Skeletal muscle cell (primary cell): ENCODE measurements around the gene TMEM108.

ENCODE experiments used
- DNase-seq: peaks from one replicate; pipeline ENCODE4 v3.0.0-alpha.2; 2010; ENCODE audit warnings: low read depth
- H3K4me3 ChIP-seq: 2 replicates; pipeline ENCODE4 v1.5.1; 2011; ENCODE audit warnings: low read depth, mild to moderate bottlenecking, control low read depth, low read length, moderate library complexity

Gene TMEM108

DNA sequence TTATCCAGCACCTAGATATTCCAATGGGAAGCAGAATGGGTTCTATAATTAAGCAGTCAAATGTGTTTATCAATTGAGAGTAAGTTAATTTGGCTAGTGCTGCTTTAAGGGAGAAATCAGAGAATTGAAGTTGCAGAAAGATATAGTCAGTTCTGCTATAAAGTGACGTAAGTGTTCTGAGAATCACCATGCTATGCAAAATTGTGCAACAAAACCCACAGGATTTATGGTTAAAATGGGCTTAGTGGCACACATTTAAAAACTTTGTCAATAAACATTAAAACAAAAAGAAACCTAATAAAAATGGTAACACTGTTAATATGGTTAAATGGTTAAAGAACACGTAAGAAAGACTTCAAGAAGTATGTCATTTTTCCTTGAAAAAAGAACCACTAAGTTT is 74.5 kb downstream of the TMEM108 start:
- H3K4me3 ChIP-seq: no peak overlapping the region
- no peak for DNase-seq

DNA sequence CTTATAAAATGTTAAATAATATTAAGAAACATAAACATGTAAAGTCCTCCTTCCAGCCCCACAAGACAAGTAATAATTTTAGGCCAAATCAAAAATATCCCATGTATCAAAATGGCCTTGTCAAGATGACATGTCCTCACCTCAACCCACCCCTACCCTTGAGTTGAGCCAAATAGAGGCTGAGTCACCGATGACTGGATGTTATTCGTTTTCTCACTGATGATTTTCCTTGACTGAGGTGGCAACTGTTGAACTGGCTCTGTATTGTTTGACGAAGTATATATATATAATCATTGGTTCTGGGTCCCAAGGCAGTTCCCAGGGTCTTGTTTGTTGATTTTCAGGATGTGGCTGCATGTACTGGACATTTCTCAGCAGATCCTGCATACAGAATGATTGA is 75.3 kb downstream of the TMEM108 start:
- H3K4me3 ChIP-seq: no peak overlapping the region
- DNase-seq: no peak

DNA sequence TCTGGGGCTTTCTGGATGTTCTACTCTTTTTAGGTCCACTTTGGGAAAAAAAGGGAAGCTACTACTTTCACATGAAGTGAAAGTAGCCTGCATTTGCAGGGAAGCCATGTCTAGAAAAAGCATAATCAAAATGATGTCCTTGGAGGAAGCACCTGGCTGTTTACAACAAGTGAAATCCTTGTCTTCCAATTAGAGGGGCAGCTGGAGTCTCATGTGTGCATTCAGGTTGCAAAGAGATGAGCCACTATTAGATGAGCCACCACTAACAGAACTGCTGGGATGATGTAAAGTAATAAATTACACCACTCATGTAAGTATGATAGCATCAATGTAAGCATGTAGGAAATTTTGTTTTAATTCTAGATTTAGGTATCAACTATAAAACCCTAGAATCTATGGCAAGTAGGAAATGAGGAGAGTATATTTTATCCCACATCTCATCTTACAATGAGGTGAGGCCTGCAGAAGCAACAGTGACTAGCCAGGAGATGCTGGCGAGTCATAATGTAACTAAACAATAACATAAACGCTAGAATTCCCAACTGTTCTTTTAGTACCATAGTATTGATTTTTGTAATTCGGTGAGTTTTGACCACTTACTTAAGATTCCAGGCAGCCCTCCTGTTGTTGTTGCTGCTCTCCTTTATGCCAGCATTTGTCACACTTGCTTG is 75.9 kb downstream of the TMEM108 start:
- DNase-seq: no peak
- no peak overlapping the region for H3K4me3 ChIP-seq

DNA sequence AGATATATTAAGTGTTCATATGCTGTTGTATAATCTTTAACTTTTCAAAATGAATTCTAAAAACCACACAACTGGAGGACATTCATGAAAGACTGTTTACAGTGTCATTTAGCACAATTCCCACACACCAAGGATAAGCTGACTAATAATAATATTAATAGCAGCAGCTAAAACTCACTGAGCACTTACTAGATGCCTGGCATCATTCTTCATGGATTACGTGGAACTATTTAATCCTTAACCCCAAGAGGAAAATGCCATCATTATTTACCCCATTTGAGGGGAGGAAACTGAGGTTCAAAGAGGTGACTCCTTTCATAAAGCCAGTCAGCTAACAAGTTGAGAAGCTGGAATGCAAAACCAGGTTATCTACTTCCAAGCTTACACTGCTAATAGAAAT is 77.0 kb downstream of the TMEM108 start:
- no peak for DNase-seq
- H3K4me3 ChIP-seq: no peak overlapping the region

DNA sequence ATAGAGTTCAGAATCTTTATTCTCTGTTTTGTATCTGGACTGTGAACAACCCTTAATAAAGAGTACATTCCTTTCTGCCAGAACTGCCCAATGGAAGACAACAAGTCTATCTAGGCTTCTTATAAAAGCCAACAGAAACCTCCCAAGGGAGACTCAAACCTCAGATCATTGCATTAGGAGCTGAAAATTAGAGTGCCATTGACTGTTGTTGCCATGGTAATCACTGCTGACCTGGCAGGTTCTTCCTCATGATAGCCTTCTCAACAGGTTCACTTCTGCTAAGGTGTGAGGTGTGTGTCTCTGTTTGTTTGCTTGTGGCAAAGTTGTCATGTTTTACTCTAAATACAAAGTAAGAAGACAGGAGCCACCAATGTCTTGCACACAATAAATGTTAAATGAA is 79.2 kb downstream of the TMEM108 start:
- H3K4me3 ChIP-seq: no peak overlapping the region
- DNase-seq: no peak

DNA sequence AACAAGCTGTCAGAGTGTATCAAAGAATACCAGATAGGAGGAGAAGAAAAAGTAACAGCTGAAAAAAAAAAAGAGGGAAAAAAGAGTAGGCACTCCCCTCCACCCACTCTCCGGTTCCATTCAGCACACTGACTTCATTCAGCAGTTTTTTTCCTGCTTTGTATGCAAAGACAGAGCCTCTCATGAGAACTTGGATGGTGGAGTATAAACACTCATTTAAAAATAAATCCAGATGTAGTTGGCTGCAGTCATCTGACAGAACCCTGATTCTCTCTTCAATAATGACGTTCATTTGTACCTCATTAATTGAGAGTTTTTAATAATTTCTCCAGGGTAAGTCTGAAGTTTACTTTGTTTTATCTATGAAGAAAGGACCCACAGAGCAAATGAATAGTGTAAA is 81.0 kb downstream of the TMEM108 start:
- H3K4me3 ChIP-seq: no peak overlapping the region
- DNase-seq: no peak

DNA sequence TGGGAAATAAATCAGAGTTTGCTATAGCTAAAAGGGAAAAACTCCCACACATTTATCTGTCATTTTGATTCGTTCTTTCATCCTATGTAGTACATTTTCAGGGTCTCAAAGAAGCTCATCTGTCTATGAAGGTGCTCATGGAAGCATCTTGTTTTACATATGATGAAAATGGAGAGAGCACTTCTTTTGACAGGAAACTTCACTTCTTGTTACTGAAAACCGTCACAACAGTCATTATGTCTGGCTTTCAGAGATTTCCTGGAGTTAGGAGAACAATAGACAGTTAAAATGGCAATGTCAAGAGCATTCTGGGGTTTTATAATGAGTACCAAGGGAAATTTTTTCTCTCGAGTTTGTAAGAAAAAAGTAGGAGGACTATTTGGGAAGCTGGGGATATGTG is 83.3 kb downstream of the TMEM108 start:
- DNase-seq: no peak
- no peak overlapping the region for H3K4me3 ChIP-seq

DNA sequence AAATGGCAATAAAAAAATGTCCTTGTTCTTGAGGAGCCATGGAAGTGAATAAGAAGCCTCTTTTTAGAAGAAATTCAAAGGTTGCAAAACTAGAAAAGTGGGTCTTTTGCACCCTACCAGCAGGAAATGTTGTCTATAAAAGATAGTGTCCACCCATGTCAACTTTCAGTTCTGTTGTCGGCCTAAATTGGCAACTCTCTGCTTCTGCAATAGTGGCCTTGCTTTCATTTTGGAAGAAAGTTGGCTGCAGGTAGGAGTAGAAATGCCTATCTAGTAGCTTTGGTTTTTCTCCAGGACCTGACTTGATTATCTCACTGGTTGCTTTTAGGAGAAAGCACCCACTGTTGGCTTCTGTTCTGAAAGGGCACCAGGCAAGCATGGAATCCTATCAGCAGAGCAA is 85.4 kb downstream of the TMEM108 start:
- H3K4me3 ChIP-seq: no peak overlapping the region
- no peak for DNase-seq

DNA sequence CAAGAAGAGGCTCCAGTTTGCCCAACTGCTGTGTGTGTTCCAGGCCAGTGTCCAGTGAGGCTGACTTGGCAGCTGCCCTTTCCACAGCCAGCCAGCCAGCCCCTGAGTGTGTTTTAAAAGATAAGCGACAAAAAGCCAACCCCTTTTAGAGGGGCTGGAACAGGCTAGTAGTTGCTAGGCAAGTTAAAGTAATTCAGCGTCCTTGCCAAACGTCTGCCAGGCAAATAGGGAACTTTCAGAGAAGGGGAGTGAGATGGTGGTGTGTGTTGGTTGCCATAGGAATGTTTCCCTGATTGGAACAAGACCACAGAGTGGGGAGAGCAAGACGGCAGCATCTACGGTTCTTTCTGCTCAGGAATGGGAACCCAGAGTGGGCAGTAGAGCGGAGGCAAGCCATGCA is 86.3 kb downstream of the TMEM108 start:
- no peak for DNase-seq
- H3K4me3 ChIP-seq: no peak overlapping the region

DNA sequence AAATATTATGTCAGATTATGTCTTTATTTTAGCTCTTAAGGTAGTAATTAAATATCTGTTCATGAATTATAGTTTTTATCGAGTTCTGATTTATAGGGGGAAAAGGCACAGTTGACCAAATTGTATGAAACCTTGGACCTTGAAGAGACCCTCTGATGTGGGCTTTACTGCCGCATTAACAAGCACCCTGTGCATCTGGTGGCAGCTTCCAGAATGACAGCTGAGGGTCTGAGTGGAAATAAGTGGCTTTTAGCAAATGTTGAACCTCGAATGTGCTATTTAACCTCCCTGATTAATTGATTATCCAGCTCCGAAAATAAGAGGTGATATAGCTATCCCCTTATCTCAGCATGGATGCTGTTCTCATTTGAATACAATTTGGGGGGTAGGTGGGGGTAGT is 87.0 kb downstream of the TMEM108 start:
- H3K4me3 ChIP-seq: no peak overlapping the region
- DNase-seq: no peak

DNA sequence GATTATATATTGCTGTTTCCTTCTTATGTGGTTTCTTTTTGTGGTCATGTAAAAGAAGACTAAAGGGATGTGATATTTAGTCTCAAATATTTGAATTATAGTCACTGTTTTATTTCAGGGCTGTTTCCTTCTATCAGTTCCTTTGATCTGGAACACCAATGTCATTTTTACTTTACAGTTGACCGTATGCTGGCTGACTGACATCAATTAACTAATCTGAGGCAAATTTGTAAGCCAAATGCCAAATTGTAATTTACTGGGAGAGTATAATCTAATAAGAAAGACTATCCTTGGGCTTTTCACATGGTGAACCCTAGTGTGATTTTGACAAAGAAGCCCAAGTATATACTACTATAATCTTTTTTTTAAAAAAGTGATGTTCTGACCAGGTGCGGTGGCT is 87.6 kb downstream of the TMEM108 start:
- DNase-seq: no peak

DNA sequence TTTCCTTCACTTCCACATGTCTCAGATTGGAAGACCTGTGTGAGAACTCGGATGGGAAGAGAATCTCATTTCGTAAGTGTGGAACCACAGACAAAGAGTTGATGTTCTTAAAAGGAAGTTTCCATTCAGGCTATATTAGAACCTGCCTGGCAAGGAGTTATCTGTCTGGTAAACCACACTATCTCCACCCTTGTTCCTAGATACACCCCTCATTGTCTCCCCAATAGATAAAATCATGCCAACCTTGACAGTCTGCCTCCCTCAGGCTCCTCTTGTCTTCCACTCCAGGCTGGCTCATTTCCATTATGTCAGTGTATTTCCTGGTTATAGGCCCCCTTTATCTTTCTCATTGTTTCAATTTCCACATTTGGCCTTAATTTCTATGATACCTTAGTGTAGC is 89.2 kb downstream of the TMEM108 start:
- DNase-seq: no peak
- H3K4me3 ChIP-seq: no peak overlapping the region

More for the DNA sequence above, 87.6 kb downstream of the TMEM108 start:
- H3K4me3 ChIP-seq: no peak overlapping the region

DNA sequence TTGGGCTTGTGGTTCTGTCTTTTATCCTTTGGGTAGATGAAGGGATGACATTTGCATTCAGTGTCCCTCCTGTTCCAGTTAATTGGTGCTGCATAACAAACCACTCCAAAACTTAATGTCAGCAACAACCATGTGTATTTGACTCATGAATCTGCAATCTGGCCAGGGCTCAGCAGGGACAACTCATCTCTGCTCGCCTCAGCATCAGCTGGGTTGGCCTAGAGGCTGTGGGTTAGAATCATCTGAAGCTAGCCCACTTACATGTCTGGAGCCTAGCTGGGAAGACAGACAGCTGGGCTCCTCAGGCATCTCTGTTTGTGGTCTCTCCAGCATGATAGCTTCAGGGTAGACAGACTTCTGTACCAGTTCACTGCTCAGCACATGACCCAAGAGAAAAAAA is 92.0 kb downstream of the TMEM108 start:
- no peak for DNase-seq

DNA sequence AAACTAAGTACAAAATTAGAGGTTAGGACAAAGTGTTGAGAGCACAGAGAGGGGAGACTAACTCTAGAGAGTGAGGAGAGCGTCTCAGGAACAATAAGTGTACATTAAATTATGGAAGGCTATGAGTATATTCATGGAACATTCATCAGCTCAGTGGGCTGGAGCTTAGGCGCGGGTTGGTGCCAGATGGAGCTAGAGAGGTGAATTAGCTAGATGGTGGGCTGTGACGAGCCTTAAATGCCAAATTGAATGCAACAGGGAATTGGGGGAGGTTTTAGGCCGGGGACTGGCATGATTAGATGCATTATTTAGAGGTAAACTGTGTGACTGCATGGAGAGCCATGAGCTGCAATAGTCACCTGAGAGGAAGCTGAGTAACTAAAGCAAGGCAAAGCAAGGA is 97.1 kb downstream of the TMEM108 start:
- H3K4me3 ChIP-seq: no peak overlapping the region
- no peak for DNase-seq

More for the DNA sequence above, 92.0 kb downstream of the TMEM108 start:
- H3K4me3 ChIP-seq: no peak overlapping the region

DNA sequence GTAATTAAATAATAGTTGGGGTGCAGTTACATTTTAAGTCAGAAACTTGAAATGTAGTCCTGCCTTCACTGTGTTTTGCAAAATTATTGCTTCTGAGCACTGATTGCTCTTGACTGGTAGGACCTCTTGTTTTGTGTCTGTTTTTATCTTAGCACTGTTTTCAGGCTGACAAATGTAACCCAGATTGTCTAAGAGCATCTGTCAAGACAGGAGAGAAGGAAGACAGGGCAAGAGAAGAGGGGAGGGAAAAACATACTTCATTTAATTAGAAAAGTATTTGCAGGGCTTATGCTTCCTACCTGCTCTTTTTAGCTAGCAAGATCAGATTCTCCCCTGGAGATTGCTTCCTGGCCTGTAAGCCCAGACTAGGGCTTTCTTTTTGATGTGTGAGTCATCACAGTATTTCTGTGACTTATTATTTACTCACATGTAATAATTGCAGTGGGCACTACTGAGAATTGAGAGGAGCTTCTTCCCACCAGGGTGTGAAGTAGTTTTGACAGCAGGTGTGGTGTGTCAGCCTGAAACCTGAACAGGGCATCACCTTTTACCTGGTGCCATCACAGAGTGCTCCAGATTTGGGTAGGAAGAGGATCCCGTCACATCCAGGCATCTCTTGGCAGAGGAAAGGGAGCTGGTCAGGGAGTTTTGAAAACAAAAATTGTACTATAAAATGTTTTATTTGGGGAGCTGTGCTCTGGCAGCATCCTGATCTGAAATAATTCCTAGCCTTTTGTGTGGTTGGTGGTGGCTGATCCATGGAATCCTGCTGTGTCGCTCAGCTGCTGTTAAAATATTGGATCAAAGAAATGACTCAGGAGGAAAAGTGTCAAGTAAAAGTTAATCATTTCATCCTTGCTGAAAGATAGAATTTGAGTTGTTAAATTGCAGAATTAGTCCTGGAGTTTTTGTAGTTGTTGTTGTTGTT is 98.2 kb downstream of the TMEM108 start:
- no peak for DNase-seq
- H3K4me3 ChIP-seq: no peak overlapping the region

DNA sequence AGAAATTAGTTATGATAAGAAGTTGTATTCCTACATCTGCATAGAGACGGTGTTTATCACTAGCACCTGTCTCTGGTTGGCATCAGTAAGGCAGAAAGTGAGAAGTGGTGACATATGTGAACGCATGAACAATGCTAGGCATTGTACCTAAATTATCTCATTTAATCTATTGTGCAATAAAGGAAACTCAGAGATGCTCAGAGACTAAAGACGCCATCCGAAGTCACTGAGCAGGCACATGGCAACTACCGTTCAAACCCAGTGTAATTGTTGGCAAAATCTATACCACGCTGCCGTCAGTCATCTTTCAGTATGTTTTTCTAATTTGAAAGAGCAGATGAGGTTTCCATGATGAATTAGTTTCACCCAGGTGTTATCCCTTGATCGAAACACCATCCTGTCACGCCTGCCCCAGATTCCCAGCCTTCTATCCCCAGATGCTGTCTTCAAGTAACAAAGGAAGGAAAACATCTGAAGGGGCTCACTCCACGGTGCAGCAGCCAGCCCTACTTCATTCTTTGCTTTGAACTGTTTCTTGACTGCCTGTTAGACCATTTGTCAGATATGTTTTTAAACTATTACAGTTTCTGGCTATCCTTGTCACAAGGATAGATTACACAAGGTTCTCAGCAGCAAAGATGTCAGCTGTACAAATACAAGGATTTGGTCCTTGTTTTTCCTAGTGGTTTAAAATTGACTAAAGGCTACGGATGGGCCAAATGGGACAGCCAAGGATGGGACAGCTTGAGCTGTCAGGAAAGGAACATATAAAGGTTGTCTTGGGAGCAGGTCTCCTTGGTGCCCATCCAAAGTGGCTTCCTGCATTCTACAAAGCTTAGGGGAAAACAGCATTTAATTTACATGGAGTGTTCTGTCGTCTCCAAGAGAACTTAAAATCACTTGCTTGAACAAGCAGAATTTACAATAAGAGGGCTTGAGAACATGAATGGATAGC is 99.1 kb downstream of the TMEM108 start:
- H3K4me3 ChIP-seq: no peak overlapping the region
- no peak for DNase-seq

DNA sequence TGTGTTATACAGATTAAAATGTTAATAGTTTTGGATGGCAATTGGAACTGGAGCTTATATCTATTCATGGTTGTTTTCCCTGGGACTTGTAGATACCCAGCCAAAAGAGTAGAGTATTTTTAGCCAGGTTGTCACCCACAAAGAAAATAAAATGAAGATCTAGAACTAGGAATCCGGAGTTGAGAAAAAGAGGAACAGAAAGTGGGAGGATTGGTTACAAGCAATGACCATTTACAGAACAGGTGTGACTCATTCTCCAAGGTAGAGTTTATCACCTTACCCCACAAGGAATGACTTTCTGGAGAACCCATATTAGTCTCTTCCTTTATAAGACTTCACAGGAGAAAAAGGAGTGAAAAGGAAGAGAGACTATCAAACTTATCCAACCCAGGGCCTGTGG is 99.8 kb downstream of the TMEM108 start:
- no peak for DNase-seq
- H3K4me3 ChIP-seq: no peak overlapping the region

DNA sequence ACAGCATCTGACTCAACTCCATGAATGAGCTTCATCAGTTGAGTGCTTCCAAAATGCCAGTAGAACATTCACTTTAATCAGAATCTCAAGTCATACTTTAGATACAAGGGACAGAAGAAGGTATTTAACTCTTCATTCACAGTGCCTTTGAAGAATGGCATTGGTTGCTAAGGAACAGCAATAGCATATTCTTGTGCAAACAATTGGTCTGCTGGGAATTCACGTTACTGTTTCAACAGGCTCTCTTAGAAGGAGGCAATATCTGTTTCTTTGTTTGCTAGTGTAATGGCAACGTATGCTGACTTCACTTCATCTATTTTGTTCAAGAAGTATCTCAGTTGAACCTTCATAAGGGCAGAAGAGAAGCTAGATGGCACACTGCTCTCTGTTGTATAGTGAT is 113.9 kb downstream of the TMEM108 start:
- DNase-seq: no peak

DNA sequence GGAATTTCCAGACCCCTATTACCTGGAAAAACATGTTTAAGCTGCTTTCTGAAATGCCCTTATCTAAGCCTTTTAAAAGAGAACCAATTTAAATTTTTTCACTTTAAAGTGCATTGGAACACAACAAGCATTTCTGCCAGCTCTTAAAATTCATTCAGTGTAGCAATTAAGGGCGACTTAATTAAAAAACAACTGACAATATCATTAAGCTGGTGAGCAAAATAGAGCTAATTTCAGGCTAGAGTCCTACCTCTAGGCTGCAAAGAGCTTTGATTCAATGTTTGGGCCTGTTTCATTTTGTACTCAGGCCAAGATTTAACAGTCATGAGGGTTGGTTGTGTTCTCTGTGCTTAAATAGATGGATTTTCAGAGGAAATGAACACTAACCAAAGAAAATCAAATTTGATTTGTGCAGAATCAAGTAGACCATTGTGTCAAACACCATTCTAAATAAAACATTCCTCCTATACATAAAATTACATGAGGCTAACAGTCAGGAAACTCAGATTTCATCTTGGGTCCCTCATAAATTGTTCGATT is 114.6 kb downstream of the TMEM108 start:
- DNase-seq: no peak

More for the DNA sequence above, 113.9 kb downstream of the TMEM108 start:
- no peak overlapping the region for H3K4me3 ChIP-seq

DNA sequence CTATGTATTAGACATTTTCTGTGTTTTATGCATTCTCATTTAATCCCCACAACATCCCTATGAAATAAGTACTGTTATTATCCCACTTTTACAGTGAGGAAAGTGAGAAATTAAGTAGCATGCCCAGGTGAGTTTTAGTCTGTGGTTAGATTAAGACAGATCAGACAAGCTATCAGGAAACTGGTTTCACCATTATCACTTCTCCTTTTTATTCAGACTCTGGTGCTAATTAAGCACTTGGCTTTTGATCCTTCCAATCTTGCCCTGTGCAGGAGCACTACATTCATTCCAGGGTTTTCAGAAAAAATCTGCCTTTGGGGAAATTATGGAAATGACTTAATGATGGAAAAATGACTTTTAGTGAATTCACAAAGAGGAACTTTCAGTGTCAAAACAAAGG is 115.2 kb downstream of the TMEM108 start:
- H3K4me3 ChIP-seq: no peak overlapping the region
- no peak for DNase-seq

More for the DNA sequence above, 114.6 kb downstream of the TMEM108 start:
- H3K4me3 ChIP-seq: no peak overlapping the region
